GM04504 (cell line): ENCODE measurements around the gene TMEM135.

Experiments used
- DNase-seq: peaks from one replicate; pipeline ENCODE4 v3.0.0-alpha.2; 2012; ENCODE audit warnings: low read depth

TMEM135 gene

GRCh38 chr11:87301785-87302540 is 264.2 kb downstream of the TMEM135 start:
- DNase-seq, result no peak

- DNase-seq, result no peak
Observed at GRCh38 chr11:87304412-87304811, 266.7 kb downstream of the TMEM135 start.

GRCh38 chr11:87306262-87306851 is 268.6 kb downstream of the TMEM135 start:
- DNase-seq, result no peak

- DNase-seq, result no peak
Observed at GRCh38 chr11:87307101-87307500, 269.4 kb downstream of the TMEM135 start.

GRCh38 chr11:87315229-87315628 is 277.5 kb downstream of the TMEM135 start:
- DNase-seq, result no peak

GRCh38 chr11:87316491-87316890 is 278.8 kb downstream of the TMEM135 start:
- no peak for DNase-seq

- DNase-seq, result no peak
Observed at GRCh38 chr11:87317441-87317840, 279.7 kb downstream of the TMEM135 start.

GRCh38 chr11:87320123-87320522 is 282.4 kb downstream of the TMEM135 start:
- DNase-seq, result no peak

- DNase-seq, result no peak
Observed at GRCh38 chr11:87322568-87322967, 284.8 kb downstream of the TMEM135 start.

- DNase-seq, result no peak
Observed at GRCh38 chr11:87323899-87324298, 286.2 kb downstream of the TMEM135 start.

- no peak for DNase-seq
Observed at GRCh38 chr11:87324817-87325489, 287.2 kb downstream of the TMEM135 start.

- no peak for DNase-seq
Observed at GRCh38 chr11:87325490-87325872, 287.7 kb downstream of the TMEM135 start.

- no peak for DNase-seq
Observed at GRCh38 chr11:87326594-87326993, 288.9 kb downstream of the TMEM135 start.

GRCh38 chr11:87329172-87329571 is 291.4 kb downstream of the TMEM135 start:
- no peak for DNase-seq

GRCh38 chr11:87330187-87330601 is 292.5 kb downstream of the TMEM135 start:
- no peak for DNase-seq

- DNase-seq, result no peak
Observed at GRCh38 chr11:87331273-87331672, 293.5 kb downstream of the TMEM135 start.

GRCh38 chr11:87338046-87338639 is 300.4 kb downstream of the TMEM135 start:
- no peak for DNase-seq

- DNase-seq, result no peak
Observed at GRCh38 chr11:87339416-87339815, 301.7 kb downstream of the TMEM135 start.

- DNase-seq, result no peak
Observed at GRCh38 chr11:87347441-87347840, 309.7 kb downstream of the TMEM135 start.

GRCh38 chr11:87347854-87348253 is 310.1 kb downstream of the TMEM135 start:
- DNase-seq, result no peak

GRCh38 chr11:87351676-87352075 is 313.9 kb downstream of the TMEM135 start:
- no peak for DNase-seq

- peak; percentile 53 for DNase-seq
Observed at GRCh38 chr11:87352759-87353707, 315.3 kb downstream of the TMEM135 start.
